Karpas-422 (cell line): ENCODE results near the gene EFCAB9. TPM values are rescaled to one million over a fixed set of nuclear protein-coding genes. Genes with fewer than 3 reads are reported as not detected.
"Not testable (repeated sequence)": the region's sequence is repeated elsewhere in the genome, so short reads cannot be mapped to it uniquely, and the experiment has no call there.

ENCODE experiments used
- DNase-seq: peaks from one replicate; pipeline ENCODE4 v3.0.0-alpha.2; 2015
- H2AFZ ChIP-seq: fragments of 200-600 bp; sonication (generic); 2 replicates; pipeline ENCODE4 v1.6.1; 2014; ENCODE audit warnings: antibody characterized with exemption, low read length, mixed read lengths
- H3K27ac ChIP-seq: fragments of 200-600 bp; sonication (generic); 2 replicates; pipeline ENCODE4 v1.5.1; 2014; ENCODE audit warnings: mild to moderate bottlenecking, low read length, moderate library complexity
- H3K27me3 ChIP-seq: fragments of 200-600 bp; sonication (generic); 2 replicates; pipeline ENCODE4 v1.6.1; 2014; ENCODE audit warnings: low read length, mixed read lengths
- H3K36me3 ChIP-seq: fragments of 200-600 bp; sonication (generic); 2 replicates; pipeline ENCODE4 v1.6.1; 2014; ENCODE audit warnings: low read length, mixed read lengths; ENCODE audit not compliant: insufficient read depth
- H3K4me1 ChIP-seq: fragments of 200-600 bp; sonication (generic); 2 replicates; pipeline ENCODE4 v1.6.1; 2014; ENCODE audit warnings: mild to moderate bottlenecking, low read length, mixed read lengths
- H3K4me2 ChIP-seq: fragments of 200-600 bp; sonication (generic); 2 replicates; pipeline ENCODE4 v1.6.1; 2014; ENCODE audit warnings: low read length, low read depth, mild to moderate bottlenecking; ENCODE audit not compliant: poor library complexity, severe bottlenecking
- H3K4me3 ChIP-seq: fragments of 200-600 bp; sonication (generic); 2 replicates; pipeline ENCODE4 v1.5.1; 2014; ENCODE audit warnings: mild to moderate bottlenecking, antibody characterized with exemption, low read length, mixed read lengths
- H3K79me2 ChIP-seq: fragments of 200-600 bp; sonication (generic); 2 replicates; pipeline ENCODE4 v1.6.1; 2014; ENCODE audit warnings: mild to moderate bottlenecking, low read length, mixed read lengths
- H3K9ac ChIP-seq: fragments of 200-600 bp; sonication (generic); 2 replicates; pipeline ENCODE4 v1.6.0; 2014; ENCODE audit warnings: low read length
- H3K9me2 ChIP-seq: fragments of 200-600 bp; sonication (generic), shearing (Covaris generic); replicated peaks from 2 replicates; pipeline ENCODE4 v1.6.0; 2014; ENCODE audit warnings: mild to moderate bottlenecking, low read length, moderate library complexity; ENCODE audit not compliant: insufficient read depth
- H3K9me3 ChIP-seq: fragments of 300-700, 200-600 bp; sonication (generic); 2 replicates; pipeline ENCODE4 v1.6.1; 2014; ENCODE audit warnings: low read length, mixed read lengths
- H4K20me1 ChIP-seq: fragments of 200-600 bp; sonication (generic); 2 replicates; pipeline ENCODE4 v1.6.1; 2014; ENCODE audit warnings: mild to moderate bottlenecking, antibody characterized with exemption, low read length, low read depth; ENCODE audit not compliant: insufficient read depth
- total RNA-seq: library from RNA; depleted of rRNA; stranded (reverse); fragments of >200 nt; shearing (Covaris generic); gene quantifications from 2 replicates; pipeline ENCODE4 v1.2.3, GENCODE V29; 2014; ENCODE audit warnings: low replicate concordance

Gene EFCAB9
- total RNA-seq, 1 experiment from 2014 or later, result not detected

DNA sequence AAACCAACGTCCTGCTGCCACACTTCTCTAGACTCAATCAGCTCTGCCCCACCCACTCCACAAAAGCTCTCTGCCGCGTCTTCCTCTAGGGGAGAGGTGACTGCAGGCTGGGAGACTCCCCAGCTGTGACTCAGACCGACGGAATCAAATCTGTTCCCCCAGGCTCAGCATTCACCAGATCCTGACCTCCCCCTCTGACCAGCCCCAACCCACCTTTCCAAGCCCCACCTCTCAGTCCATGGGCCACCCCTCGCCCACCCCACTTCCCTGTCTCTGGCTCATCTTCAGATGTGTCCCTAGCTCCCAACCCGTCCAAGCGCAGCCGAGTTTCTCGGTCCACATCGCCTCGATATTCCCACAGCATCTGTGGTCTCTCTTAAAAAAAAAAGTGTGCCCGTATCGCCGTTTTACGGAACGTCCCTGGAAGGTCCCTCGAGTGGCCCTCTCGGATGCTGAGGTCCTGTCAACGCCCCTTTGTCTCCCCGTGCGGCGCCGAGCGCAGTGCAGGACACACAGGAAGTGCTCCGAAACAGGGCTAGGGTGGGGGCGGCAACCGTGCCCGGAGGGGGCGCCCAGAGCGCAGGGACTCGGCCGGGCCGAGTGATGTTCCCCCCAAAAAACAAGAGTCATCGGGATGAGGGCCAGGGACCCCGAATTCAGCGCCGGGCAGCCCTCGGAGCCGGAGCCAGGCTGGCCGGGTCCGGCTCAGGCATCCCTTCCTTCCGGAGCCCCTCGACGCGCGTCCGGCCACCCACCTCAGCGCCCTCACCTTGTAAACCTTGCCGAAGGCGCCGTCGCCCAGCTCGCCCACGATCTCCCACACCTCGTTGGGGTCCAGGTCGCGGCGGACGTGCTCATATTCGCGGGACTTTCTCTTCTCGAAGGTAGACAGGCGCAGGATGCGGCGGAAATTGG lies 6.6 kb upstream of the EFCAB9 start:
- Histone ChIP-seq H3K36me3 (peaks cover 7% of the 10 kb centered on the region; the same call in 1 of the 2 replicates), H3K4me1 (peaks cover 16% of the 10 kb centered on the region), H3K4me3 (peak overlapping the region; percentile 89), H3K9me3 (no peaks in the 10 kb centered on the region), H3K79me2 (peaks cover 55% of the 10 kb centered on the region), H3K9me2 (no peaks in the 10 kb centered on the region), H3K27ac (peak overlapping the region; percentile 61), H3K9ac (peak overlapping the region; percentile 91), H3K4me2 (peak overlapping the region; percentile 86), H2AFZ (peak overlapping the region; percentile 77), H3K27me3 (no peaks in the 10 kb centered on the region), H4K20me1 (peaks cover 7% of the 10 kb centered on the region; the same call in 1 of the 2 replicates)
- peak; percentile 84 for DNase-seq

DNA sequence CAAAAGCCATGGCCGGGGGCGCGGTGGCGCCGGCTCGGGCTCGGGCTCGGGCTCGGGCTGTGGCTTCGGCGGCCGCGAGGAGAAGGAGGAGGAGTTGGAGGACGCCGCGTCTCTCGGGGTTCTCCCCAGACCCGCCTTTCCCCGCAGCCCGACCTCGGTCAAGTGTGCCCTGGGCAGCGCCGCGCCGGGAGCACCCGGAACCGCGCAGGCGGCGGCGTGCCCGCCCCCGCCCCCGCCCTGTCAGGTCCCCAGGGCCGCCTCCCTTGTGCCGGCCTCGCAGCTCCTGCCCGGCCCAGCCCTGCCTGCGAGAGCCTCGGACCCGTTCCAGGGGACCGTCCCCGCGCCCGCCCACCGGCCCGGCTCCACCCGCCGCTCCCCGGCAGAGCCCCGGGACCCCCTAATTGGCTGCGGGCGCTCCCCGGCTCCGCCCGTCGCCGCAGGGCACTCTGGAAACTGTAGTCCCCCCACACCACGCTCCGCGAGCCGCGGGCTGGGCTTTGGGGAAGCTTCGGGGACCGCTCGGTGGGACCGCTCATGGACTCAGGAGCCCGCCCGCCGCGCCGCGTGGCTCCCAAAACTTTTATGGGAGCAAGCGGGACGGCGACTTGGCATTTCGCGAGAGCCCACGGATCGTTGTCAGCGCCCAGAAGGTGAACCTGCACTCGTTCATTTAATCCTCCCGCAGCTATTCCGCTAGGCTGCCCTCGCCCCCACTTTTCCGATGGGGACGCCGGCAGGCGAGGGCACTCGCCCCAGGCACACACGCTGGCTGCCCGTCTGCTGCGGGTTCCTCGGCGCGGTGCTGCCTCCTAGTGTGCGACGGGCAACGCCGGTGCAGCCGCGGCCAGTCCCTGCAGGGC lies 5.7 kb upstream of the EFCAB9 start, which contains the start of gene STK10:
STK10 (minus strand) TSS at position 192 of the 860 bp plus-strand sequence; CDS start at position 10, 182 bp downstream.
- H2AFZ ChIP-seq, result peak within 1 kb of the TSS; percentile 99
- H3K27me3 ChIP-seq, result no peaks in the 10 kb centered on the region
- H4K20me1 ChIP-seq, result peaks cover 7% of the 10 kb centered on the region; the same call in 1 of the 2 replicates
- H3K9me2 ChIP-seq, result no peaks in the 10 kb centered on the region
- peaks cover 16% of the 10 kb centered on the region for H3K4me1 ChIP-seq
- peak; percentile 95 for DNase-seq
- peak within 1 kb of the TSS; percentile 89 for H3K4me3 ChIP-seq
- H3K36me3 ChIP-seq, result peaks cover 7% of the 10 kb centered on the region; the same call in 1 of the 2 replicates
- peak within 1 kb of the TSS; percentile 91 for H3K9ac ChIP-seq
- H3K27ac ChIP-seq, result peak within 1 kb of the TSS; percentile 61
- peak within 1 kb of the TSS; percentile 86 for H3K4me2 ChIP-seq
- peaks cover 46% of the 10 kb centered on the region for H3K79me2 ChIP-seq
- no peaks in the 10 kb centered on the region for H3K9me3 ChIP-seq

DNA sequence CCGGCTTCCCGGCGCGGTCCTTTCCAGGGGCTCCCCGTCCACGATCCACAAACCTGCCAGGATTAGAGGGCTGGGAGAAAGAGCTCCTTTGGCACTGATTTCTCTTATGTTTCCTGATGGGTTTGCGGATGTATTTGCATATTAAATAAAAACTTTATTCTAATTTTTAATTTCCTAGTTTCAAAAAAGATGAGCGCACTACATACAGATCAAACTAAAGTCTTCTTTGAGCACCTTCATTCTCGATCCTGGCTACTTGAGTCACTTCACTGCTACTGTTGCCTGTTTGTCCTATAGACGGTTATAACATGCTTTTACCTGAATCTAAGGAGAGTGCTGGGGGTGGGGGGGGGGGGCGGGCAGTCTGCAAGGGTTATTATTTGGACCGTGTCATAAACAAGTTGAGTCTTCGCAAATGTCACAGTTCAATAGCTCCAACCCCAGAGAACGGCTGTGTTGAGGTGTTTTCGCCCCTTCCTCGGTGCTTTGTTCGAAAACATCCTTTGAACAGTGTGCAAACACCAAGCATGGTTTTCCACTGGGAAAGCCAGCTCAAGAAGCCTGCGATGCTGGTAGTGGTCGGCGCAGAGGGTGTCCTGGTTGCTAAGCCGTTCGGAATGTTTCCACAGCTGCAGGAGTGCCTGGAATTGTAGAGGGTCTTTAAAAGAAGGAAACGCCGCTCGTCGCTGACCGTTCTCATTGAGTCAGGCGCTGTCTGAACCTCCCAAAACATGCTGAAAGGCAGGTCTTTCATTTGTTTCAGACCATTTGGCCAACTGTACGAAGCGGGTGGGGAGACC lies 4.9 kb upstream of the EFCAB9 start:
- Histone ChIP-seq H3K27me3 (no peaks in the 10 kb centered on the region), H4K20me1 (peaks cover 7% of the 10 kb centered on the region; the same call in 1 of the 2 replicates), H3K4me1 (peaks cover 16% of the 10 kb centered on the region), H3K9me3 (no peaks in the 10 kb centered on the region), H3K36me3 (peaks cover under 1% of the 10 kb centered on the region; the same call in 1 of the 2 replicates), H3K27ac (no peak overlapping the region), H2AFZ (peak overlapping the region; percentile 99; the same call in 1 of the 2 replicates), H3K79me2 (peaks cover 37% of the 10 kb centered on the region), H3K4me3 (peak overlapping the region; percentile 89), H3K9ac (peak overlapping the region; percentile 91), H3K4me2 (peak overlapping the region; percentile 86), H3K9me2 (no peaks in the 10 kb centered on the region)
- DNase-seq, result no peak

DNA sequence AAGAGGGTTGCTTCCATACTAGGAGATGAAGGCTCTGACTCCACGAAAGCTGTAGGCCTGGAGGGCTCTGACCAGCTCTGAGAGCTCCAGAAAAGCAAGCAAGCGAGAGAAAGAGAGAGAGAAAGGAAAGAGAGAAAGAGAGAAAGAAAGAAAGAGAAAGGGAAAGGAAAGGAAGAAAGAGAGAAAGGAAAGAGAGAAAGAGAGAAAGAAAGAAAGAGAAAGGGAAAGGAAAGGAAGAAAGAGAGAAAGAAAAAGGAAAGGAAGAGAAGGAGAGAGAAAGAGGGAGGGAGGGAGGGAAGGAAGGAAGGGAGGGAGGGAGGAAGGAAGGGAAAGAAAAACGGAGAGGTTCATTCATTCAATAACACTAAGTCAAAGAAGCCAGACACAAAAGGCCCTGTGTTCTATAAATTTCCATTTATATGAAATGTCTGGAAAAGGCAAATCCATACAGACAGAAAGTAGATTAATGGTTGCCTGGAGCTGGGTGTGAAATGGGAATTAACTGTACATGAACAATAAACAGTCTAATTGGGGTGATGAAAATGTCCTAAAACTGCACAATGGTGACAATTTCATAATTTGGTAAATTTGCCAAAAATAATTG lies 4.2 kb upstream of the EFCAB9 start:
- DNase-seq, result no peak
- Histone ChIP-seq H3K36me3 (no peaks in the 10 kb centered on the region; the same call in 1 of the 2 replicates), H4K20me1 (peaks cover 7% of the 10 kb centered on the region; the same call in 1 of the 2 replicates), H3K27ac (no peak overlapping the region), H3K9me3 (no peaks in the 10 kb centered on the region), H3K79me2 (peaks cover 30% of the 10 kb centered on the region), H3K4me1 (peaks cover 16% of the 10 kb centered on the region), H2AFZ (no peak overlapping the region), H3K4me2 (no peak overlapping the region), H3K27me3 (no peaks in the 10 kb centered on the region), H3K4me3 (no peak overlapping the region), H3K9ac (no peak overlapping the region), H3K9me2 (no peaks in the 10 kb centered on the region)

DNA sequence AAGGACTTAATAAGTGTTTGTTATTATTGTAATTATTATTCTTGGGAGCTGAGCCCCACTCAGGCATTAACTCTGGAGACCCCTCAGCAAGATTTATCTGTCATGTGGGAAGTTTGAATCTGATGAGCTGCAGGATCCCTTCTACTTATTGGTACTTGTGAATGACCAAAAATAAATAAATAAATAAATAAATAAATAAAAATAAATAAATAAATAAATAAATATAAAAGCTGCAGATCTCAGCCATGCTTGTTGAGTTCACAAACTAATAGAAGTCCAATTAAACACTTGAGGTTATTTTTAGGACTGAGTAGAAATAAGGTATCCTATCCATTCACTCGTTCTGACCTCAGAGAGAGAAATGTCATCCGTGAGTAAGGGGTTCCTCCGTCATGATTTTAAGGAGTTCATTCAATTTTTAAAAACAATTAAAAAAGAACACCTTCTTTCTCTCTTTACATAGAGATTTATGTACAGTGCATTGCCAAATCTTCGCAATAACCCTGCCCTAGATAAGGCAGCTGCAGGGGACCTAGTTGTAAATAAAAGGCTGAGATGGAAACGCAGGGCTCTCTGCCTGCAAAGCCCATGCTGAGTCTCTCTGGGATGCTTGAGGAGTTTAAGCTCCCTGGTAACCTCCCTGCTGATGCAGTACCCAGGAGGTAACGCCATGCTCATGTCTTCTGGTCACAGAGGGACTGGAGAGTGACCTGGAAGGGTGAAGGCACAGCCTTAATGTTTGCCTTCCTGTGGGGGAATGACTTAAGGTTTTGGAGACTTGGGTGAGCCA lies 1.2 kb downstream of the EFCAB9 start:
- H3K9ac ChIP-seq, result no peak overlapping the region

DNA sequence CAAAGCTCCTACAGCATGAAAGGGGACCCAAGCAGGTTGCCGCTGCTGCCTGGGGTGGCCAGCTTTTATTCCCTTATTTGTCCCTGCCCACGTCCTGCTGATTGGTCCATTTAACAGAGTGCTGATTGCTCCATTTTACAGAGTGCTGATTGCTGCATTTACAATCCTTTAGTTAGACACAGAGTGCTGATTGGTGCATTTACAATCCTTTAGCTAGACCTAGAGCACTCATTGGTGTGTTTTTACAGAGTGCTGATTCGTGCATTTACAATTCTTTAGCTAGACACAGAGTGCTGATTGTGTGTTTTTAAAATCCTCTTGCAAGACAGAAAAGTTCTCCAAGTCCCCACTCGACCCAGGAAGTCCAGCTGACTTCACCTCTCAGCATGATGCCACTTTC lies 3.8 kb downstream of the EFCAB9 start:
- H3K27me3 ChIP-seq, H4K20me1 ChIP-seq, H3K36me3 ChIP-seq, H3K79me2 ChIP-seq, H3K9ac ChIP-seq, H3K9me2 ChIP-seq, DNase-seq, H3K4me3 ChIP-seq, H3K4me1 ChIP-seq, H3K4me2 ChIP-seq, H3K27ac ChIP-seq, H2AFZ ChIP-seq, H3K9me3 ChIP-seq: not testable (repeated sequence)

More for the DNA sequence above, 1.2 kb downstream of the EFCAB9 start:
- no peaks in the 10 kb centered on the region for H3K27me3 ChIP-seq
- no peaks in the 10 kb centered on the region; the same call in 1 of the 2 replicates for H3K9me3 ChIP-seq
- no peaks in the 10 kb centered on the region for H3K79me2 ChIP-seq
- no peak for DNase-seq
- H3K4me3 ChIP-seq, result no peak overlapping the region
- H2AFZ ChIP-seq, result no peak overlapping the region
- H3K27ac ChIP-seq, result no peak overlapping the region
- H3K36me3 ChIP-seq, result no peaks in the 10 kb centered on the region
- no peak overlapping the region for H3K4me2 ChIP-seq
- H3K9me2 ChIP-seq, result no peaks in the 10 kb centered on the region
- no peaks in the 10 kb centered on the region for H3K4me1 ChIP-seq
- no peaks in the 10 kb centered on the region for H4K20me1 ChIP-seq

DNA sequence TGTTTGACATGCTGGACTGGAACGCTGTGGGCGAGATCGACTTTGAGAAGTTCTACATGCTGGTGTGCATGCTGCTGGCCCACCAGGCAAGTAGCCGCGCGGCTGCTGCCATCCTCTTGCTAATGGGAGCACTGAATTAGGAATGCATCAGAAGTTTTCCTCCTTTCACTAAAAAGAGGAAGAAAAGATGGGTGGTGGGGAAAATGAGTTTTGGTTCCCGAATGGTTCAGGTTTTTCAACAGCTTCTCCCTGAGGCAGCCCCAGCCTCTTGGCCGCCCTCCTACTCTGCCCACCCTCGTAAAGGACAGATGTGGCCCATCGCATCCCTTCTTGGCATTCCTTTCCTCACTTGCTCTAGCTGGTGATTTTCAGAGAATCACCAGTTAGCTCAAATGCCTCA lies 5.5 kb downstream of the EFCAB9 start:
- no peak overlapping the region for H3K9ac ChIP-seq
- H4K20me1 ChIP-seq, result no peaks in the 10 kb centered on the region
- no peak for DNase-seq
- no peaks in the 10 kb centered on the region for H3K4me1 ChIP-seq
- H3K9me2 ChIP-seq, result no peaks in the 10 kb centered on the region
- no peak overlapping the region for H3K4me2 ChIP-seq
- no peak overlapping the region for H3K4me3 ChIP-seq
- H3K27me3 ChIP-seq, result no peaks in the 10 kb centered on the region
- H3K79me2 ChIP-seq, result no peaks in the 10 kb centered on the region
- no peak overlapping the region for H2AFZ ChIP-seq
- no peak overlapping the region for H3K27ac ChIP-seq
- H3K36me3 ChIP-seq, result no peaks in the 10 kb centered on the region
- no peaks in the 10 kb centered on the region; the same call in 1 of the 2 replicates for H3K9me3 ChIP-seq
